SK-N-SH treated with all-trans-retinoic acid at 6 μM for 48 hours (cell line): ENCODE results near the gene PDCD2L.

Experiments used
- CSDC2 ChIP-seq: fragments of 250-450 bp; sonication (Bioruptor Pico); IDR thresholded peaks from 2 replicates; pipeline ENCODE4 v1.5.0; 2020; ENCODE audit warnings: mild to moderate bottlenecking, moderate library complexity
- PPARA ChIP-seq: fragments of 250-450 bp; sonication (Bioruptor Pico); IDR thresholded peaks from 2 replicates; pipeline ENCODE4 v1.5.0; 2020; ENCODE audit warnings: mild to moderate bottlenecking, borderline replicate concordance
- RARB ChIP-seq: fragments of 250-450 bp; sonication (Bioruptor Pico); IDR thresholded peaks from 2 replicates; pipeline ENCODE4 v1.8.0; 2021; ENCODE audit warnings: mild to moderate bottlenecking, moderate library complexity
- TCF4 ChIP-seq: fragments of 250-450 bp; sonication (Bioruptor Pico); IDR thresholded peaks from 2 replicates; pipeline ENCODE4 v1.8.0; 2021; ENCODE audit warnings: mild to moderate bottlenecking, moderate library complexity, borderline replicate concordance
- ZC3H10 ChIP-seq: fragments of 250-450 bp; sonication (Bioruptor Pico); IDR thresholded peaks from 2 replicates; pipeline ENCODE4 v1.5.1; 2021; ENCODE audit warnings: mild to moderate bottlenecking, moderate library complexity
- ZFP3 ChIP-seq: fragments of 250-450 bp; sonication (Bioruptor Pico); IDR thresholded peaks from 2 replicates; pipeline ENCODE4 v1.5.0; 2020; ENCODE audit warnings: mild to moderate bottlenecking, moderate library complexity
- ZNF565 ChIP-seq: fragments of 450-650 bp; formaldehyde crosslinking; conservative IDR thresholded peaks from 2 replicates; pipeline ENCODE4 v1.5.0; 2020; ENCODE audit warnings: low read depth, mild to moderate bottlenecking, moderate library complexity
- TF ChIP-seq, protein P1 (sequence below): fragments of 250-450 bp; sonication (Bioruptor Pico); IDR thresholded peaks from 2 replicates; pipeline ENCODE4 v1.5.0; 2020; ENCODE audit warnings: mild to moderate bottlenecking, moderate library complexity
- TF ChIP-seq, protein P2 (sequence below): fragments of 250-450 bp; sonication (Bioruptor Pico); IDR thresholded peaks from 2 replicates; pipeline ENCODE4 v1.8.0; 2020; ENCODE audit warnings: mild to moderate bottlenecking, moderate library complexity, borderline replicate concordance

GRCh38 chr19:34448191-34448590 is 44.0 kb downstream of the PDCD2L start:
- no peak for TF ChIP-seq RARB (CRISPR knock-in tag)
- TF ChIP-seq CSDC2 (CRISPR knock-in tag): no peak
- no peak for TF ChIP-seq ZC3H10 (CRISPR knock-in tag)
- TF ChIP-seq TCF4: no peak
- TF ChIP-seq ZNF565: no peak
- no peak for TF ChIP-seq ZFP3
- TF ChIP-seq, protein P1, sequence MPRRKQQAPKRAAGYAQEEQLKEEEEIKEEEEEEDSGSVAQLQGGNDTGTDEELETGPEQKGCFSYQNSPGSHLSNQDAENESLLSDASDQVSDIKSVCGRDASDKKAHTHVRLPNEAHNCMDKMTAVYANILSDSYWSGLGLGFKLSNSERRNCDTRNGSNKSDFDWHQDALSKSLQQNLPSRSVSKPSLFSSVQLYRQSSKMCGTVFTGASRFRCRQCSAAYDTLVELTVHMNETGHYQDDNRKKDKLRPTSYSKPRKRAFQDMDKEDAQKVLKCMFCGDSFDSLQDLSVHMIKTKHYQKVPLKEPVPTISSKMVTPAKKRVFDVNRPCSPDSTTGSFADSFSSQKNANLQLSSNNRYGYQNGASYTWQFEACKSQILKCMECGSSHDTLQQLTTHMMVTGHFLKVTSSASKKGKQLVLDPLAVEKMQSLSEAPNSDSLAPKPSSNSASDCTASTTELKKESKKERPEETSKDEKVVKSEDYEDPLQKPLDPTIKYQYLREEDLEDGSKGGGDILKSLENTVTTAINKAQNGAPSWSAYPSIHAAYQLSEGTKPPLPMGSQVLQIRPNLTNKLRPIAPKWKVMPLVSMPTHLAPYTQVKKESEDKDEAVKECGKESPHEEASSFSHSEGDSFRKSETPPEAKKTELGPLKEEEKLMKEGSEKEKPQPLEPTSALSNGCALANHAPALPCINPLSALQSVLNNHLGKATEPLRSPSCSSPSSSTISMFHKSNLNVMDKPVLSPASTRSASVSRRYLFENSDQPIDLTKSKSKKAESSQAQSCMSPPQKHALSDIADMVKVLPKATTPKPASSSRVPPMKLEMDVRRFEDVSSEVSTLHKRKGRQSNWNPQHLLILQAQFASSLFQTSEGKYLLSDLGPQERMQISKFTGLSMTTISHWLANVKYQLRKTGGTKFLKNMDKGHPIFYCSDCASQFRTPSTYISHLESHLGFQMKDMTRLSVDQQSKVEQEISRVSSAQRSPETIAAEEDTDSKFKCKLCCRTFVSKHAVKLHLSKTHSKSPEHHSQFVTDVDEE (CRISPR knock-in tag): no peak
- TF ChIP-seq, protein P2, sequence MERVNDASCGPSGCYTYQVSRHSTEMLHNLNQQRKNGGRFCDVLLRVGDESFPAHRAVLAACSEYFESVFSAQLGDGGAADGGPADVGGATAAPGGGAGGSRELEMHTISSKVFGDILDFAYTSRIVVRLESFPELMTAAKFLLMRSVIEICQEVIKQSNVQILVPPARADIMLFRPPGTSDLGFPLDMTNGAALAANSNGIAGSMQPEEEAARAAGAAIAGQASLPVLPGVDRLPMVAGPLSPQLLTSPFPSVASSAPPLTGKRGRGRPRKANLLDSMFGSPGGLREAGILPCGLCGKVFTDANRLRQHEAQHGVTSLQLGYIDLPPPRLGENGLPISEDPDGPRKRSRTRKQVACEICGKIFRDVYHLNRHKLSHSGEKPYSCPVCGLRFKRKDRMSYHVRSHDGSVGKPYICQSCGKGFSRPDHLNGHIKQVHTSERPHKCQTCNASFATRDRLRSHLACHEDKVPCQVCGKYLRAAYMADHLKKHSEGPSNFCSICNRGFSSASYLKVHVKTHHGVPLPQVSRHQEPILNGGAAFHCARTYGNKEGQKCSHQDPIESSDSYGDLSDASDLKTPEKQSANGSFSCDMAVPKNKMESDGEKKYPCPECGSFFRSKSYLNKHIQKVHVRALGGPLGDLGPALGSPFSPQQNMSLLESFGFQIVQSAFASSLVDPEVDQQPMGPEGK (CRISPR knock-in tag): no peak
- no peak for TF ChIP-seq PPARA (CRISPR knock-in tag)
